Measurements from ENCODE around the gene HOXA13. TPM values are rescaled to one million over a fixed set of nuclear protein-coding genes. Genes with fewer than 3 reads are reported as not detected.
A peak's percentile ranks its signal among the peaks of the same experiment; 100 is the strongest.

HOXA13 gene
- total RNA-seq, 2 donors from 2014 or later, result not detected

DNA sequence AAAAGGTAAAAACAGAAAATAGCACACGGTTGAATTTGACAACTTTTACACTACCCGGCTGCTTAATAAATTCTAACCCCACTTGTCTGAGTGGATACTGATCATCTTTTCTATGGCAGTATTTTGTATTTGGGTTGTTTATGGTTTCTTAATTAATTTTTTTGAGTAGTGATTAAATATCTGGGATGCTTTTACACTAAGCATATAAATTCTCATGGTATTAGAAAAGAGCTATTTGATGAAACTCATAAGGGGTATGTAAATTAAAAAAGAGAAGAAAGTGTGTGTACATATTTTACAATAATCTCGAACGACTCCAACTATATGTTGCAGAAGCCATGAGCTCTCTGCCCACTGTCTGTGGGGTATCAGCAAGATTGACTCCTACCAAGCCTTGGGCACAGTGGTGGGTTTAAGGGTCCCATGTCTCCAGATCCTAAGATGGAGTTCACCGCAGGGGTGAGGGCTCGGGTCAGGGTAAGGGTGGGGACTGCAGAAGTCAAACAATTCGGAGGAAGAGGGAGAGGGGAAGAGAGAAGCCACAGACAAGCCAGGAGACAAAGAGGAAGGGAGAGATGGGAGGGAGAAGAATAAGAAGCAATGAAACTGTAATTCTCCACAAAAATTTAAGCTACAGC is 7.6 kb upstream of the HOXA13 start:
- no peaks in the 10 kb centered on the region for H3K36me3 Mint-ChIP-seq (ENCODE audit: low read depth)
- ATAC-seq (no peak), DNase-seq (no peak)
- peaks cover 20% of the 10 kb centered on the region for H3K4me1 Mint-ChIP-seq
- H3K4me3 Mint-ChIP-seq, result no peak overlapping the region
- H3K27me3 Mint-ChIP-seq, result peaks cover 98% of the 10 kb centered on the region
- H3K9me3 ChIP-seq (ENCODE audit: control insufficient read depth, low read length, poor library complexity, severe bottlenecking), result no peaks in the 10 kb centered on the region
- peak overlapping the region; percentile 47 for H3K27ac Mint-ChIP-seq

- Mint-ChIP-seq H3K27ac (no peak overlapping the region), H3K27me3 (peaks cover 98% of the 10 kb centered on the region), H3K4me1 (peaks cover 31% of the 10 kb centered on the region), H3K4me3 (peak overlapping the region; percentile 33), H3K36me3 (ENCODE audit: low read depth) (no peaks in the 10 kb centered on the region)
- H3K9me3 ChIP-seq (ENCODE audit: control insufficient read depth, low read length, poor library complexity, severe bottlenecking), result no peaks in the 10 kb centered on the region
- DNase-seq, result no peak
- ATAC-seq, result no peak
These were observed 5.7 kb upstream of the HOXA13 start for GRCh38 chr7:27205325-27206280.

DNA sequence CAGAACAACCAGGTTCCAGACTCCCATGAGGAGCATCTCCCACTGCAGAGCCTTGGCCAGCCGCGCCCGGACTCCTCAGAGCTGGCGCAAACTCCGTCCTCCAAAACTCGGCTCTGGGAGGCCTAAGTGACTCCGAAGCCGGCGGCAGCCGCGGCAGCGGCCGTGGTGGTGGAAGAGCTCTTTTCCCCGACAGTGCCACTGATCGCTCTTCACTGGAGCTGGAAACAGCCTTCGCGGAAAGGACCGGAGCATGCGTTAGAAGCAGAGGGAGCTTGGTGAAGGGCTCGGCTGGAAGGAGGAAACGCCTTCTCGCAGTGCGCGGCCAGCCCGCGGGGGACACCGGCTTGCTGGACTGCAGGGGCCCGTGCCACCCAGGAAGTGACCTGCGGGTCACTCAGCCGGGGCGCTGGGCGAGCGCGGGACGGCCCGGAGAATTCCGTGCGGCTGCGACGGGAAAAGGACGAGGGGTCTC is 5.0 kb upstream of the HOXA13 start:
- no peak for ATAC-seq
- Mint-ChIP-seq H3K4me1 (peaks cover 30% of the 10 kb centered on the region), H3K27me3 (peaks cover 94% of the 10 kb centered on the region), H3K4me3 (peak overlapping the region; percentile 73), H3K27ac (no peak overlapping the region), H3K36me3 (ENCODE audit: low read depth) (peaks cover under 1% of the 10 kb centered on the region)
- no peaks in the 10 kb centered on the region for H3K9me3 ChIP-seq (ENCODE audit: control insufficient read depth, low read length, poor library complexity, severe bottlenecking)
- no peak for DNase-seq

DNA sequence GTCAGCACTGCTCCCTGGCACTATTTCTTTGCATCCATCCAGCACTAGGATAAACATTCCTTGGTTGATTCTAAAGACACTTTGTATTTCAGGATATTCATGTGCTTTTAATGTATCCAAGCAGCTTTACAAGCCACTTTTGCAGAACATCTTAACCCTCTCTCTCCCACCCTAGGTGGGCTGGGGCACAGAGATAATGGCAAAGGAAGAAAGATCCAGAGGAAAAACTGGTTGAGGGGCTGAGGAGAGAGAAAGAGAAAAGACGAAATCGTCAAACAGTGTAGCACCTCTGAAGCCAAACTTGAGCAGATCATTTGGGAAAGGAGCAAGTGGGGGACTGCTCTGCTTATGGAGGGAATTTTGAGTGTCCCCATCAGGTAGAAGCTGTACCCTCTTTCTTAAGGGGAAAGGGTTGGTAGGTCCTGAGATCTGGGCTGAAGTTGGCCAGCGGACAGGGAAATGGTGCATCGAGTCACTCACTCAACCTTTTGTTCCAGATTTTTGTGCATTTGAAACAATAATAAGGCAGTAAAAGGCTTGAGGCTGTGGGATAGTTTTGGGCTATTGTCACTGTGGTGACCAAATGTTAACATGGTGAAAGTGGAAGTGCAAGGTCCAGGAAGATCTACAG is 4.2 kb upstream of the HOXA13 start:
- no peaks in the 10 kb centered on the region for H3K9me3 ChIP-seq (ENCODE audit: control insufficient read depth, low read length, poor library complexity, severe bottlenecking)
- no peak overlapping the region for H3K4me3 Mint-ChIP-seq
- ATAC-seq (no peak), DNase-seq (no peak)
- H3K27ac Mint-ChIP-seq, result no peak overlapping the region
- H3K36me3 Mint-ChIP-seq (ENCODE audit: low read depth), result peaks cover 2% of the 10 kb centered on the region
- H3K27me3 Mint-ChIP-seq, result peaks cover 87% of the 10 kb centered on the region
- H3K4me1 Mint-ChIP-seq, result peaks cover 32% of the 10 kb centered on the region

GRCh38 chr7:27203365-27203953 is 3.6 kb upstream of the HOXA13 start:
- H3K27ac Mint-ChIP-seq, result no peak overlapping the region
- H3K4me1 Mint-ChIP-seq, result peaks cover 36% of the 10 kb centered on the region
- DNase-seq (no peak), ATAC-seq (no peak)
- H3K9me3 ChIP-seq (ENCODE audit: control insufficient read depth, low read length, poor library complexity, severe bottlenecking), result no peaks in the 10 kb centered on the region
- H3K4me3 Mint-ChIP-seq, result no peak overlapping the region
- peaks cover 87% of the 10 kb centered on the region for H3K27me3 Mint-ChIP-seq
- H3K36me3 Mint-ChIP-seq (ENCODE audit: low read depth), result peaks cover 4% of the 10 kb centered on the region

DNA sequence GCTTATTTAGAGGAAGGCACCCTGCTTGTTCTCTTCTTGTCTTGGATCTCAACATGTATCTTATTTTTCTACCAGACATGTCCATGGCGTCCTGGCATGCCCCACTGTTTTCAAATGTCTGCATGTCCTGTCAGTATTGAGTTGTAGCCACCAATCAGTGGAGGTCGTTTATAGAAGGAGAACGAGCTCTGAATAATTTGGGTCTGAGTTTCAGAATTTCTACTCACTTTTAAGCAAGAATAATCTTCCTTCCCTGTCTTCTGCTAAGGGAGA is 2.9 kb upstream of the HOXA13 start:
- no peak for DNase-seq
- ATAC-seq, result no peak
- no peaks in the 10 kb centered on the region for H3K9me3 ChIP-seq (ENCODE audit: control insufficient read depth, low read length, poor library complexity, severe bottlenecking)
- Mint-ChIP-seq H3K4me1 (peaks cover 41% of the 10 kb centered on the region), H3K36me3 (ENCODE audit: low read depth) (peaks cover 4% of the 10 kb centered on the region), H3K4me3 (no peak overlapping the region), H3K27ac (no peak overlapping the region), H3K27me3 (peaks cover 87% of the 10 kb centered on the region)

DNA sequence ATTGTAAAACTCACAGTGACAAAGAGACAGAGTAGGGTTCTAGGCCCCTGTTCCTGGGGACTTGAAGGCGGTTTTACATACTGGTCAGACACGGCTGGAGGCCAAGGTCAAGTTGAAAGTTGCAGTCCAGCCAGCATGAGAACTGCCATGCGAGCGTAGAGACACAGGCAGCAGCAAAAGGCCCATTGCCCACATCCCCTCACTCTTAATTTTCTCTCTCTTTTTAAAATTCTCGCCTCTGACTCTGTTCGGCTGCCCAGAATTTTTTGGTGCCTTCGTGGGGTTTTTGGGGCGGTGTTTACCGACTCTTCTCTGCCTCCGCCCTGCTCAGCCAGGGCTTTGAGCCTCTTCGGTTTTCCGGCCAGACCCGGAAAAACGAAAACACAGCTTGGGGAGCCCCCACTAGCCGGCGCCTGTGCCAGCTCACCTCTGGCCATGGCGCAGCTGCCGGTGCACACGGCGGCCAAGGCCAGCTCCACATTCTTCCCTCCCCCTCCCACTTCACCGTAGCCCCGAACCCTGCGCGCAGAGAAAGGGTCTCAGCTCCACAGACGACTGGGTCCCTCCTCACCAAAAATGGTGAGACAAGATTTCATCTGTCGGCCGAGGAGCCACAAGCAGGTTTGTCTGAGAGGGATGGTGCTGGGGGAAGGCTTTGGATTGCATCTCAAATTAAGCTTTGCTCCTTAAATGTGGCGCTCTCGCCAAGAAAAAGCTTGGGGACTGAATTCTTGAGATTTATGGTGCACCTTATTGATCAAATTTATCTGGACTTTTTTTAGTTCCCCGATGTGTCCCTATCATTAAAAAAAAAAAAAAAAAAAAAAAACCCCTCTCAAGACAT is 2.3 kb upstream of the HOXA13 start:
- H3K9me3 ChIP-seq (ENCODE audit: control insufficient read depth, low read length, poor library complexity, severe bottlenecking), result no peaks in the 10 kb centered on the region

DNA sequence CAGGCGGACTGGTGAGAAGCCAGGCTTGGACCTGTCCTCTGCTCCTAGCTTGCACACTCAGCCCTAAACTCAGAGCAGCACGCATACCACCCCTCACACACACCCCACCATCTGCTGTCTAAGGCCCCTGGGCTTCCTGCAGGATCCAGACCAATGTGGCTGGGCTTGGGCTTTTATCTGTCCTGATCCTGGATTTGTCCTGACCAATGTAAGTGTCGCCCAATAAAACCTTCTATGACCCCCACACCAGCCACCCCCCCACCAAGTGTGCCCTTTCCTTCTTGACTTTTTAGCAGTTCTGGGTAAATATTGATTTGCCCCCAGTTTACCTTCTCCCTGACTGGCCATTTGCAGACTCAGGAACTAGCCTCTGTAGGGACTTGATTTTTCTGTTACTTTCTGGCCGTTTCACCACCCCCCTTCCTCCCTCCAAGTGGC is 1.7 kb upstream of the HOXA13 start:
- no peak for DNase-seq
- peak overlapping the region; percentile 92 for H3K4me3 Mint-ChIP-seq

More for the DNA sequence above, 2.3 kb upstream of the HOXA13 start:
- Mint-ChIP-seq H3K4me3 (peak overlapping the region; percentile 15), H3K4me1 (peaks cover 41% of the 10 kb centered on the region), H3K27me3 (peaks cover 87% of the 10 kb centered on the region), H3K27ac (no peak overlapping the region), H3K36me3 (ENCODE audit: low read depth) (peaks cover 6% of the 10 kb centered on the region)
- DNase-seq (no peak), ATAC-seq (no peak)

DNA sequence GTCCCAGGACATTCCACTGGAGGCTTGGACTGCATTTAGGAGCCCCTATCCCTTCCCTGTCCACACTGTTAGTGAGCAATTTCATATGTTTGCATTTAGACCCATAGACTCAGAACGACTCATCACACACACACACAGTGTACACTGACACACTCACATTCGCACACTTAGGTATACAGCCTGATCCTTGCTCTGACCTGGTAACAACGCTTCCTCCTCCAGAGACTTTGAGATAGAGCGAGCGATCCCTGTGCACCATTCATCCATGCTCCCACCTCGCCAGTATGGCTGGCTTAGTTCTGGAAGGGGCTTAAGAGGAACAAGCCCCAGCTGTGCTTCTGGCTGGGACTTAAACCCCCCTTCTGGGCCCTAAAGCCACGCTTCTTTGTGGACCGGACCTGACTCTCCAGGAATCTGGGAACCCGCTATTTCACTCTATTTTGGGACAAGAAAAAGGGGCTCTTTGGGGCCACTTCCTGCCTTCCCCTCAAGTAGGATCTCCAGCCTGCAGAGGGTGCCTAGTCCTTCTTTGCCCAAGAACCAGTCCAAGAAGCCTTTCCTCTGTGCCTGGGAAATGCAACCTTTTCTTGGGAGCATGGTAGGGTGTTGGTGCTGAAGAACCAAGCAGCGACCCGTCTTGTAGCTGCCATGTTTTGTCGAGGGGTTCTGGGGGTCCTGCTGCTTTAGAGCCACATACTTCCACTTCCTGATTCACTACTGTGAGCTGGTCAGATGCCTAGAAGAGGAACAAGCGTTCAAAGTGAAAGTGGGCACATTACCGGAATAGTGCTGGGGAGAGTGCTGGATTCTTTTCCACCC is 1.1 kb upstream of the HOXA13 start:
- peaks cover 82% of the 10 kb centered on the region for H3K27me3 Mint-ChIP-seq
- no peak for ATAC-seq
- H3K27ac Mint-ChIP-seq, result no peak overlapping the region
- H3K4me1 Mint-ChIP-seq, result peaks cover 40% of the 10 kb centered on the region
- peaks cover 6% of the 10 kb centered on the region for H3K36me3 Mint-ChIP-seq (ENCODE audit: low read depth)
- H3K9me3 ChIP-seq (ENCODE audit: control insufficient read depth, low read length, poor library complexity, severe bottlenecking), result no peaks in the 10 kb centered on the region
- DNase-seq, result no peak
- H3K4me3 Mint-ChIP-seq, result peak overlapping the region; percentile 92

More for the DNA sequence above, 1.7 kb upstream of the HOXA13 start:
- no peaks in the 10 kb centered on the region for H3K9me3 ChIP-seq (ENCODE audit: control insufficient read depth, low read length, poor library complexity, severe bottlenecking)
- Mint-ChIP-seq H3K4me1 (peaks cover 41% of the 10 kb centered on the region), H3K27ac (no peak overlapping the region), H3K36me3 (ENCODE audit: low read depth) (peaks cover 6% of the 10 kb centered on the region), H3K27me3 (peaks cover 82% of the 10 kb centered on the region)
- no peak for ATAC-seq

DNA sequence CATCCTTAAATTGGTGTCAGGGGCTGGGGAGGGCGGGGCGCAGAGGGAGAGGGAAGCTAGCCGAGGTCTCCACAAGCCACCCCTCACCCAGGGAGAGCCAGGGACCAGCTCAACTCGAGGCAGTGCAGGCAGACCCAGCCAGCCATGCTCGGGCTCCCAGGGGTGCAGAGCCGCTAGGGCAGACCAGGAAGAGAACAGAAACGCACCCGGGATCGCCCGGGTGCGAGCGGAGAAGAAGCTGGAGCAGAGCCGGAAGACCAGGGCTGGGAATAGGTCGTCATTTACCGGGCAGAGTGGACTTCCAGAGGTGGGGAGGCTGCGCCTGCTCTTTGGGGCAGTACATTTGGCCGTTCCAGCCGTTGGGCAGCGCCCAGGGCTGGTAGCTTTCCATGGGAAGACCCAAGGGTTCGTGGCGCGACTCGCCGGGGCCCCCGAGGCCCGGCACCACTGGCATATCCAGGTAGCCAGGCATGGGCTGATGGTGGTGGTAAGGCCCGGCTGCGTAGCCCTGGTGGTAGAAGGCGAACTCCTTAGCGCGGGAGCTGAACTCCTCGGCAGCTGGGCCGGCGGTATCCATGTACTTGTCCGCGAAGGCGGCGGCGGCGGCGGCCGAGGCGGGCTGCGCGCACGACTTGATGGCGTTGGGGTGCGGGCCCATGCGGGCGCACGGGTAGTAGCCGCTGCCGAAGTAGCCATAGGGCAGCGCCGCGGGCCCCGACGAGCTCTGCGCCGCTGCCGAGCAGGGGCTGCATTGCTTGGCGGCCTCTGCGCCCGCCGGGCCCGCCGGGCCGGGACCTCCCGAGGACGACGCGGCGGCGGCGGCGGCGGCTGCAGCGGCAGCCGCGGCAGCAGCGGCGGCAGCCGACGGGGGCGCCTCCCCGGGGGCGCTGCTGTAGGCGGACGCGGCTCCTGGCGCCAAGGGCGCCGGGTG is 755 bp downstream of the HOXA13 start:
- Mint-ChIP-seq H3K36me3 (ENCODE audit: low read depth) (peaks cover 6% of the 10 kb centered on the region), H3K4me1 (peaks cover 33% of the 10 kb centered on the region), H3K27me3 (peaks cover 78% of the 10 kb centered on the region), H3K4me3 (peak overlapping the region; percentile 84), H3K27ac (peak overlapping the region; percentile 86)
- ATAC-seq (no peak), DNase-seq (no peak)
- H3K9me3 ChIP-seq (ENCODE audit: control insufficient read depth, low read length, poor library complexity, severe bottlenecking), result no peaks in the 10 kb centered on the region
